Left lung (tissue), 14 donors: Measurements from ENCODE around the gene PPFIA2. TPM values are rescaled to one million over a fixed set of nuclear protein-coding genes. Genes with fewer than 3 reads are reported as not detected.
A peak's percentile ranks its signal among the peaks of the same experiment; 100 is the strongest.

Experiments
- ATAC-seq: fragments of 200-7000 bp; cut with Tn5 transposase; one replicate; pipeline ENCODE4 v1.9.1; 2020; ENCODE audit warnings: moderate library complexity
- DNase-seq, 4 donors: peaks; one replicate each; pipeline ENCODE4 v3.0.0-alpha.2; 2013 to 2020
- H3K27ac ChIP-seq, 2 donors: fragments of 200-600 bp; sonication (generic) in 1 of 2; one replicate each; pipeline versions ENCODE4 v1.5.0 to v1.8.0; 2020 to 2021
- H3K27me3 ChIP-seq, 2 donors: fragments of 200-600 bp; sonication (generic) in 1 of 2; one replicate each; pipeline versions ENCODE4 v1.5.0 to v1.8.0; 2020 to 2021
- H3K36me3 ChIP-seq, 2 donors: fragments of 200-600 bp; sonication (generic) in 1 of 2; one replicate each; pipeline versions ENCODE4 v1.5.0 to v1.8.0; 2020 to 2021
- H3K4me1 ChIP-seq, 2 donors: fragments of 200-600 bp; one replicate each; pipeline ENCODE4 v1.8.0; 2021
- H3K4me3 ChIP-seq, 2 donors: fragments of 200-600 bp; sonication (generic) in 1 of 2; one replicate each; pipeline versions ENCODE4 v1.5.0 to v1.8.0; 2020 to 2021; ENCODE audit warnings: mild to moderate bottlenecking in 1 of 2
- H3K9me3 ChIP-seq, 2 donors: fragments of 200-600 bp; sonication (generic) in 1 of 2; one replicate each; pipeline versions ENCODE4 v1.5.0 to v1.8.0; 2020 to 2021
- CTCF ChIP-seq, 2 donors: fragments of 200-600 bp; sonication (generic) in 1 of 2; IDR thresholded peaks; one replicate each; pipeline versions ENCODE4 v1.5.0 to v1.8.0; 2021; ENCODE audit warnings: antibody characterized with exemption in 2 of 2
- intact Hi-C, 2 donors: fragments of 100-400 bp; cut with DNase I; formaldehyde crosslinking; loops; one replicate each; pipeline versions ENCODE4 v1.11.2 to v1.14.2; 2022
- long read RNA-seq, 12 donors: library from polyadenylated mRNA in 2 of 12; unstranded in 2 of 12; transcript quantifications; one replicate each; pipeline ENCODE4 v2.0.0 and lab custom pipeline, GENCODE V29; 2019 to 2026
- polyA plus RNA-seq, 6 donors: library from polyadenylated mRNA; unstranded; fragments of 120-200 nt; gene quantifications; one replicate each; pipeline ENCODE4 v1.2.1, GENCODE V29; 2013; ENCODE audit not compliant: insufficient read length in 6 of 6
- total RNA-seq, 2 donors: library from RNA; stranded (reverse); fragmentation: NEBNext Ultra II Directional; extraction: Animal tissue kit (Norgen Biotek cat#: 25700); gene quantifications; one replicate each; pipeline ENCODE4 v1.2.1, GENCODE V29; 2021
- donor health status: DM: no; HTN: yes; CAD: no.
- donor health status: DM: no; HTN: no; CAD: no.

Gene PPFIA2
- total RNA-seq (1 to 10 TPM; 1.2 to 3.5 TPM), polyA plus RNA-seq (1 to 10 TPM; 1.1 to 3.4 (median 1.9) TPM)
- long read RNA-seq, donor 1 = 0 reads
- long read RNA-seq, donor 2 = 0 reads
- long read RNA-seq, donor 3 = 0 reads
- long read RNA-seq, donor 4, partial matches to known transcripts = 1 of 1 reads
- long read RNA-seq, donor 4, other reads (novel, unspliced or antisense) = 0 of 1 reads
- long read RNA-seq, donor 5 = 0 reads
- long read RNA-seq, donor 6 = 0 reads
- long read RNA-seq, donor 7 = 0 reads
- long read RNA-seq, donor 8 = 0 reads
- long read RNA-seq, donor 9 = 0 reads
- long read RNA-seq, donor 10 = 0 reads
- long read RNA-seq, donor 11, partial matches to known transcripts = 10 of 11 reads
- long read RNA-seq, donor 11, other reads (novel, unspliced or antisense) = 0 of 11 reads
- long read RNA-seq, donor 12 = 0 reads

- Histone ChIP-seq H3K9me3 (no peaks in the 10 kb centered on the region), H3K36me3 (no peaks in the 10 kb centered on the region), H3K4me3 (peak within 1 kb of the TSS; percentile 28 to 35), H3K4me1 (peaks cover 0 to 11% of the 10 kb centered on the region in 2 donors), H3K27ac (no peak within 1 kb of the TSS), H3K27me3 (peaks cover 7 to 41% of the 10 kb centered on the region in 2 donors)
- intact Hi-C loops = no loop called here
- ATAC-seq = peak; percentile 64
- TF ChIP-seq CTCF (IDR thresholded peaks at IDR 0.05) = no peak
- DNase-seq = peak; percentile 27 to 73 (median 43)
Observed at GRCh38 chr12:81759190-81760051, at the start of gene PPFIA2. Gene PPFIA2, minus strand, starts transcription at chr12:81759350.

GRCh38 chr12:81800298-81801148, 41.4 kb upstream of the PPFIA2 start:
- ATAC-seq (peak; percentile 65), DNase-seq (no peak)
- peak overlapping the region in 1 of 2 donors; percentile 29 for H3K27ac ChIP-seq

DNA sequence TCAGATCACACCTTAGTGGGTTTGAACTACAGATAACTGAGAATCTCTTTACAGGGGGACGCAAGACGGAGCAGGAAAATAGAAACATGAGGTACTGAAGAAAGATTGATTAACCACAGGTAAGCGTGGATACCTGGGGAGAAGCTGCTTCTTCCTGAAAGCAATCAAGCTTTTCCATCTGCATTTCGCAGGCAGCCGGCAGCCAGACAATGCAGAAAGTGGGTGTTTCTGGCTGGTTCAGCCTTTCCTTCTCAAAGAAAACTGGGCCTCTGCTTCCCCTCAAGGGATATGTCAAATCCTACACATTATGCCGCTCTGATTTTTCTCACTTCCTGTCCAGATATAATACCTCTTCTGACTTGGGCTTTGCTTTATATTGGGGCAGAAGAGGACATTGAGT, 39.1 kb upstream of the PPFIA2 start:
- Histone ChIP-seq H3K9me3 (no peaks in the 10 kb centered on the region), H3K36me3 (no peaks in the 10 kb centered on the region), H3K4me1 (no peaks in the 10 kb centered on the region), H3K4me3 (no peak overlapping the region), H3K27ac (no peak overlapping the region), H3K27me3 (peaks cover 0 to 7% of the 10 kb centered on the region in 2 donors)
- peak; percentile 33 for ATAC-seq
- DNase-seq = no peak
- intact Hi-C loops = no loop called here
- no peak for TF ChIP-seq CTCF (IDR thresholded peaks at IDR 0.05)

More at GRCh38 chr12:81800298-81801148, 41.4 kb upstream of the PPFIA2 start:
- Histone ChIP-seq H3K9me3 (no peaks in the 10 kb centered on the region), H3K36me3 (no peaks in the 10 kb centered on the region), H3K4me1 (no peaks in the 10 kb centered on the region), H3K4me3 (no peak overlapping the region), H3K27me3 (peaks cover 0 to 7% of the 10 kb centered on the region in 2 donors)
- intact Hi-C loops = no loop called here
- TF ChIP-seq CTCF (IDR thresholded peaks at IDR 0.05) = no peak

DNA sequence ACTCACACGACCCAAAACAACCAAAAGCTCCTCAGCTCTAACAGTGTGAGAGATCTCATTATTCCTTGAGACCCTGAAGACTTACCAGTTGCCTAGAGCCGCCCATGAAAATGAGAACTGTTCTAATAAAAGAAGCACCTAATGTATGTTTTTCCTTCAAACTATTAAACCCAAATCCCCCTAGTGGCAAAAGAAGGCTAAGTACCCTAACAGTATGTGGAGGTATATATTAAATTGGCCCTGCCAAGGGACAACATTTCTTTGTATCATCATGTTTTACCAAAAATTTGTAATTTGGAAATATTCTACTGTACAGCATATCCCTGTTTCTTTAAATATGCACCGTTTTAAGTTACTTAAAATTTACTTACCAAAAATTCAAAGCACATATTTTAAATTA, 38.0 kb upstream of the PPFIA2 start:
- DNase-seq = peak in 1 of 4 donors; percentile 4
- Histone ChIP-seq H3K4me1 (no peaks in the 10 kb centered on the region), H3K4me3 (no peak overlapping the region), H3K9me3 (no peaks in the 10 kb centered on the region), H3K27ac (no peak overlapping the region), H3K27me3 (peaks cover 0 to 7% of the 10 kb centered on the region in 2 donors), H3K36me3 (no peaks in the 10 kb centered on the region)
- no peak for ATAC-seq
- TF ChIP-seq CTCF (IDR thresholded peaks at IDR 0.05) = peak; percentile 9 to 15
- intact Hi-C loops = no loop called here
